ENCODE data around the gene MYL12B.

DNA sequence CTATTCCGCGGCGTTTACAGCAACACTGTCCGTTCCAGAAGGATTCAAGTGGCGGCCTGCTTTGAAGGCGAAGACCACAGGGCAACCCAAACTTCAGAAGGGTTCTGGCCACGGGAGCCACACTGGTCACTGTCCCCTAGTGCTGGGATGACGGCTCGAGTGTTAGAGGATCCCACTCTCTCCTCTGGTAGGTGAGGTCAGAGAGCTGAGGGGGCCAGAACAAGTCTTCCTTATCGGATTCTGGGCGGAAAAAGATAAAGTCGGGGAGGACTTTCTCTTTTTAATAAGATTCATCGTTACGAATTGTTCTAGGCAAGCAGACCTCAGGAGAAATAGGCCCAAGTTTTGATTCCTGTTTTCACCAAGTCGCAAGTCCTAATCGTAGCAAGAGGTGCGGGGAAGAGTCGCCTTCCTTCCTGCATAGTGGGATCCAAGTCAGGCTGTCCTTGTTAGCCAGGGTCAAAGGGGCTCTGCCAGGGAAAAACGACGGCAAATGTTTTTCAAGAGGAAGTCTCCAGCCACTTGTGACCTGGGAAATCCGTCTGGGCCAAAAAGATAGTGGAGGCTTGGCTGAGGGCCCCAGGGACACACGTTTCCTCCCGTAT lies 15.2 kb upstream of the MYL12B start:
- TF ChIP-seq EZH2 (IDR thresholded peaks at IDR 0.05) (no peak), POLR2AphosphoS5 (IDR thresholded peaks at IDR 0.05; ENCODE audit: borderline replicate concordance, low read depth, low read length) (no peak; the same call in 1 of the 2 replicates), FOXP2 (optimal IDR thresholded peaks at IDR 0.05; ENCODE audit: control extremely low read depth, extremely low read length, insufficient read depth) (no peak)
